Small intestine (tissue), 7 donors: ENCODE data around the gene NUP210. TPM values are rescaled to one million over a fixed set of nuclear protein-coding genes. Genes with fewer than 3 reads are reported as not detected.

Experiments
- DNase-seq, 2 donors: peaks; one replicate each; pipeline versions ENCODE4 v3.0.0 to v3.0.0-alpha.2; 2013
- FAIRE-seq: peaks from 2 replicates; lab custom pipeline; 2012; peaks lifted over from hg19 to GRCh38; lab: Jason Lieb, UNC
- H3K27ac ChIP-seq, 3 donors: one replicate each; pipeline ENCODE4 v1.5.1; 2013; ENCODE audit warnings: low read length in 2 of 3, mild to moderate bottlenecking in 2 of 3, control low read depth in 1 of 3, inconsistent platforms in 1 of 3, low read depth in 1 of 3, moderate library complexity in 1 of 3
- H3K27me3 ChIP-seq, 3 donors: one replicate each; pipeline ENCODE4 v1.6.1; 2013; ENCODE audit warnings: low read length in 3 of 3, inconsistent platforms in 1 of 3; ENCODE audit not compliant: control insufficient read depth in 3 of 3, insufficient read depth in 3 of 3
- H3K36me3 ChIP-seq, 3 donors: one replicate each; pipeline ENCODE4 v1.6.1; 2013; ENCODE audit warnings: low read length in 3 of 3, inconsistent platforms in 1 of 3, low read depth in 1 of 3, mild to moderate bottlenecking in 1 of 3, moderate library complexity in 1 of 3; ENCODE audit not compliant: control insufficient read depth in 3 of 3, insufficient read depth in 2 of 3
- H3K4me1 ChIP-seq, 3 donors: one replicate each; pipeline ENCODE4 v1.6.1; 2013; ENCODE audit warnings: low read length in 2 of 3, inconsistent platforms in 1 of 3, low read depth in 1 of 3, mild to moderate bottlenecking in 1 of 3, moderate library complexity in 1 of 3; ENCODE audit not compliant: control insufficient read depth in 3 of 3, insufficient read depth in 2 of 3
- H3K4me3 ChIP-seq, 3 donors: one replicate each; pipeline ENCODE4 v1.5.1; 2013; ENCODE audit warnings: low read length in 3 of 3, control low read depth in 1 of 3, inconsistent platforms in 1 of 3, low read depth in 1 of 3, mild to moderate bottlenecking in 1 of 3, moderate library complexity in 1 of 3
- H3K9me3 ChIP-seq, 2 donors: one replicate each; pipeline ENCODE4 v1.6.1; 2013; ENCODE audit warnings: low read depth in 1 of 2, low read length in 1 of 2; ENCODE audit not compliant: control insufficient read depth in 2 of 2, insufficient read depth in 1 of 2
- WGBS, 3 donors: extraction: QIAGEN DNeasy Blood & Tissue Kit; methylation state at CpG; one replicate each; pipeline ENCODE4 v1.1.7; 2013; 5-methylcytosine and 5-hydroxymethylcytosine counted together
- polyA plus RNA-seq, 4 donors: library from polyadenylated mRNA; stranded (reverse) in 3 of 4; unstranded in 1 of 4; fragments of 200-250 nt in 3 of 4; fragments of 120-200 nt in 1 of 4; gene quantifications; one replicate each; pipeline versions ENCODE4 v1.2.1 to v1.2.3, GENCODE V29; 2013
- donor health status: healthy with polysubstance abuse.
- donor health status: control.
- donor health status: control.
- donor health status: Bipolar disorder and iron deficiency.
- donor health status: healthy.

Gene NUP210
- polyA plus RNA-seq, 4 donors: 0.22 to 36.4 (median 5.6) TPM

GRCh38 chr3:13307041-13307440 is 113.1 kb downstream of the NUP210 start:
- no peak overlapping the region for H3K4me3 ChIP-seq
- DNase-seq (no peak), FAIRE-seq (no peak)
- H3K4me1 ChIP-seq: no peaks in the 10 kb centered on the region
- 70 to 87% (median 76%) methylated on average over 11 of the region's 11 CpGs for WGBS, 3 donors
- no peaks in the 10 kb centered on the region for H3K36me3 ChIP-seq
- H3K27me3 ChIP-seq: peaks cover 0 to 4% (median 0%) of the 10 kb centered on the region in 3 donors
- H3K9me3 ChIP-seq: no peaks in the 10 kb centered on the region
- no peak overlapping the region for H3K27ac ChIP-seq

DNA sequence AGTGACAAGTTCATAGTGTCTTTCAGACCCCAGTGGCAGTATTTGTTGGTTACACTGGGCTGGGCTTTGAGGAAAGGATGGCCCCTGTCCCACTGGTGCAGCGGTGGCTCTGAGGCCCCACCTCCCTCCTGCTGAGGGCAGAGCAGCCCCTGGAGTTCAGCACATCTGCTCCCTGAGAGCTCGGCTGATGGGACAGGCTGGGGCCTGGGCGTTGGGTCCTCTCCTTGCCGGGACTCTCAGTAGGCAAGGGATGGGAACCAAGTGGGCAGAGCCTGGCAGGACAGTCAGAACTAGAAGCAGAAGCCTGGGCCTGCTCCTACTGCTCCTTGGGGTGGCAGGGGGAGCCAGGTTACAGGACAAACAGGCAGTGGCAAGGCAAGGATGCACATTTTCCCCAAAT is 114.5 kb downstream of the NUP210 start:
- FAIRE-seq (no peak), DNase-seq (no peak)
- Histone ChIP-seq H3K4me1 (no peaks in the 10 kb centered on the region), H3K36me3 (no peaks in the 10 kb centered on the region), H3K9me3 (no peaks in the 10 kb centered on the region), H3K27me3 (peaks cover 0 to 11% (median 0%) of the 10 kb centered on the region in 3 donors), H3K4me3 (no peak overlapping the region), H3K27ac (no peak overlapping the region)
- WGBS, 3 donors: 46 to 74% (median 71%) methylated on average over 4 of the region's 4 CpGs

DNA sequence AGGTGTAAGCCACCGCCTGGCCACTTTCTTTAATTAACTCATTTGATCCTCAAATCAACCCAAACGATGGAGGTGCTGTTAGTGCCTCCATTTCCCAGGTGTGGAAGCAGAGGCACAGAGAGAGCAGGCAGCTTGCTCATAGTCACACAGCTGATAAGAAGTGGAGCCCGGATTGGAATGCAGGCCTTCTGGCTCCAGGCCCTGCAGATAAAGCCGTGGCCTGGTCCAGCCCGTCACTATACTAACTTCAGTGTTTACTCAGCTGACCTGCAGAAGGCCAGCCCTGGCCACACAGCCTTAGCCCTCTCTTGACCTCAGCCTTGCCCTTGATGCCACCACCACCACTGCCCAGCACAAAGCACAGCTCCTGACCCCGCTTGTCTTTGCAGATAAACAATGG is 116.7 kb downstream of the NUP210 start:
- H3K36me3 ChIP-seq: no peaks in the 10 kb centered on the region
- no peak for FAIRE-seq
- H3K9me3 ChIP-seq: no peaks in the 10 kb centered on the region
- no peak for DNase-seq
- no peaks in the 10 kb centered on the region for H3K4me1 ChIP-seq
- WGBS, 3 donors: 43 to 65% (median 46%) methylated on average over 6 of the region's 6 CpGs
- H3K27ac ChIP-seq: no peak overlapping the region
- peaks cover 0 to 11% (median 0%) of the 10 kb centered on the region in 3 donors for H3K27me3 ChIP-seq
- no peak overlapping the region for H3K4me3 ChIP-seq

- DNase-seq (no peak), FAIRE-seq (no peak)
- H3K36me3 ChIP-seq: no peaks in the 10 kb centered on the region
- no peaks in the 10 kb centered on the region for H3K4me1 ChIP-seq
- H3K27me3 ChIP-seq: peaks cover 0 to 20% (median 3%) of the 10 kb centered on the region in 3 donors
- no peak overlapping the region for H3K4me3 ChIP-seq
- no peak overlapping the region for H3K27ac ChIP-seq
- WGBS, 3 donors: 20 to 31% (median 30%) methylated on average over 14 of the region's 14 CpGs
- H3K9me3 ChIP-seq: no peaks in the 10 kb centered on the region
Observed at GRCh38 chr3:13301286-13301987, 118.7 kb downstream of the NUP210 start.

- 72 to 81% (median 81%) methylated on average over 5 of the region's 5 CpGs for WGBS, 3 donors
- Histone ChIP-seq H3K36me3 (no peaks in the 10 kb centered on the region), H3K27me3 (peaks cover 0 to 20% (median 3%) of the 10 kb centered on the region in 3 donors), H3K27ac (no peak overlapping the region), H3K9me3 (no peaks in the 10 kb centered on the region), H3K4me3 (no peak overlapping the region), H3K4me1 (no peaks in the 10 kb centered on the region)
- FAIRE-seq (no peak), DNase-seq (no peak)
Observed at GRCh38 chr3:13300546-13301285, 119.4 kb downstream of the NUP210 start.

GRCh38 chr3:13299531-13300155 is 120.5 kb downstream of the NUP210 start:
- no peak for FAIRE-seq
- H3K36me3 ChIP-seq: no peaks in the 10 kb centered on the region
- 60 to 76% (median 69%) methylated on average over 7 of the region's 7 CpGs for WGBS, 3 donors
- DNase-seq: no peak
- H3K4me1 ChIP-seq: no peaks in the 10 kb centered on the region
- peaks cover 0 to 20% (median 5%) of the 10 kb centered on the region in 3 donors for H3K27me3 ChIP-seq
- no peak overlapping the region for H3K27ac ChIP-seq
- no peak overlapping the region for H3K4me3 ChIP-seq
- no peaks in the 10 kb centered on the region for H3K9me3 ChIP-seq

GRCh38 chr3:13296662-13297061 is 123.5 kb downstream of the NUP210 start:
- FAIRE-seq: no peak
- 17 to 37% (median 22%) methylated on average over 6 of the region's 6 CpGs for WGBS, 3 donors

More at GRCh38 chr3:13296662-13297061, 123.5 kb downstream of the NUP210 start:
- Histone ChIP-seq H3K27me3 (peaks cover 0 to 16% (median 11%) of the 10 kb centered on the region in 3 donors), H3K4me1 (no peaks in the 10 kb centered on the region), H3K9me3 (no peaks in the 10 kb centered on the region), H3K27ac (no peak overlapping the region), H3K36me3 (no peaks in the 10 kb centered on the region), H3K4me3 (no peak overlapping the region)
- no peak for DNase-seq
